Stimulated activated CD8-positive, alpha-beta memory T cell treated with anti-CD3 and anti-CD28 coated beads, Interleukin-12 subunit alpha, Interleukin-12 subunit beta, amount 100 ng/mL, for 1 hour (primary cell): ENCODE data around the gene SCRN1.
"Not testable (repeated sequence)": the region's sequence is repeated elsewhere in the genome, so short reads cannot be mapped to it uniquely, and the experiment has no call there.

Experiments used
- DNase-seq: peaks from one replicate; pipeline ENCODE4 v3.0.0-alpha.2; 2020; ENCODE audit warnings: low read depth

Gene SCRN1

GRCh38 chr7:29926216-29926615, 63.4 kb downstream of the SCRN1 start:
- no peak for DNase-seq

DNA sequence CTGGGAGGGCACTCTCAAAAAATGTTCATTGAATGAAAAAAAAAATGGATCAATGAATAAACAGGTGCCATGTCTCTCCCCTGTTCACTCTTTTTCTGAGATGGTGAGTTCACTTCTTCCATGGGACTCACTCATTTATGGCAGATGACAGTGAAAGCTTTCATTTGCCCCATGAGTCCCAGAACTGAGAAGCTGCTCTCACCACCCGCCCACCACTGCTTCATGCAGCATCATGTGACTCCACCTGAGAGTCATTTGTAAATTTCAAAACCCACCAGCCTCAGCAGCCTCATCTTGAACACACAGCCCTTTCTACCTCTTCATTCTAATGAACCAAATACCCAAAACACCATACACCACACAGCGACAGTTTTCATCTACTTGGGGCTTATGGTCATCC, 64.9 kb downstream of the SCRN1 start:
- no peak for DNase-seq

DNA sequence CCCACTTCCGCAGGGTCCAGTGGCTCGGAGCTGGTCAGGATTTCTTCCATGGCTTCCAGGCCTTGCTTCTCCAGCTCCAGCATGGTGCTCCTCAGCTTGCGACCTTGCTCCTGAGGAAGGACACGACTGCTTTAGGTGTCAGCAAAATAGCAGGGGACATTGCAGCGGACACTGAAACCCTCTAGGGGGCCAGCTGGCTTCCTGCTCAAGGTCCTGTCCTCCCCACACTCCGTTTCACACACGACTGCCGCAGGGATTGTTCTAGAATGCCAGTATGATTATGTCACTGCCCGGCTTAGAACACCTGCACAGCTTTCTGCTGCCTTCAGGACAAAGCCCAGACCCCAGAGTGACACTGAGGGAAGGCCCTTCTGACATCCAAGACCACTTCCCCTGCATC, 65.6 kb downstream of the SCRN1 start:
- no peak for DNase-seq

DNA sequence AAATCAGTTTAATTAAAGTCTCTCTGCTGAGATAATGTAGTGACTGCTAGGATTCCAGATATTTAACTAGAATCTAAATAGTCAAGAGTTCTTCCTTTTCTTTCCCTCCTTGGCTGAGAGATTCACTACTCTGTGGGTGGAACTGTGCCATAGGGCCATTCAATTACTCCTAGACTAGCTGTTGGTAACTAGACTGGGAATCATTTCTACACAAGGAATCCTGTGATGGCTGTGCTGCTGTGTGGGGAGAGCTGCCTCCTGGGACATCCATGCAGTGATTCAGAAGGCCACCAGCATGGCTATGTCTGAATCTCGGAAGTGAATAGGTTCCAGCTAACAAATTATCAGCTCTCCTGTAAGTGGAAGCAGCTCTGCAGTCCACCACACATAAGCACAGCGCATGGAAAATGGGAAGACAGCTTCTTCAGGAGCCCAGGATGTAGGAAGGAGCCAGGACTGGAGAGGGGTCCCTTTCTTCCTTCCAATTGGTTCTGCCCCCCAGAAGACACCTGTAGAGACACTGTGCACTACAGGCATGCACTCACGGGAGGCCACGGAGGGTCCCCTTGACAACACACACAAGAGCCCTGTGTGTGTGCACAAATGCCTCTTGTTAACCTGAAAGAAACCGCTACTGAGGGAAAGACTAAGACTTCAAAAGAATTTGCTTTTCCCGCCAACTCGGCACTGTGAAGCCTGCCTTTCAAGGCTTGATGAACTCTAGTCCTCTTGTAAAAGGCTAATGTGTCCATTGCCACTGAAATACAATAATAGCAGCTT, 66.5 kb downstream of the SCRN1 start:
- DNase-seq = no peak

DNA sequence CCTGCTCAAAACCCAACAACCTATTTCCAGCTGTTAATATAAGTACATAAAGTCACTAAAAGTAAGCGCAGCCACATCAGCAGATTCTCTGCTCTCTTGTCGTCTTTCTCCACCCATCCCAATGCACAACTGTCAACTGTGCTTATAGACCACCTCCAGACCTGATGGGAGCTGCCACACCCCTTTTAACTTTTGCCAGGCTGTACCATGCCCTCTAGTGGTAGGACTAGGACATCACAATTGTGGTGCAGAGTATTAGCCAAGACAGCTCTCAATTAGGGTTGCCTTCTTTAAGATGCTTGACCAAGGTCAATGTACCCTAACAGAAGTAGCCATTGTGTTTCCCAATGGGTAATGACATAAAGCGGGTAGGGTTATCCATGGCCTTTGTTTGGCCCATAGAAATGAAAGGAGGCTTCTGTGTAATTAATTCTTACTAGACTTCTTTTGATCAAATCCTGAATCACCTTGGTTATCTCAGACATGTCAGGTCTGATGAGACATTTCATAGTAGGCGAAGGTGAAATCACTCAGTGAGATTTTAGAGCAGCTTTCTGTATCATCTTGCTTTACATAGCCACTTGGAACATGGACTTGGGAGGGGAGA, 68.1 kb downstream of the SCRN1 start:
- DNase-seq = peak; percentile 20

DNA sequence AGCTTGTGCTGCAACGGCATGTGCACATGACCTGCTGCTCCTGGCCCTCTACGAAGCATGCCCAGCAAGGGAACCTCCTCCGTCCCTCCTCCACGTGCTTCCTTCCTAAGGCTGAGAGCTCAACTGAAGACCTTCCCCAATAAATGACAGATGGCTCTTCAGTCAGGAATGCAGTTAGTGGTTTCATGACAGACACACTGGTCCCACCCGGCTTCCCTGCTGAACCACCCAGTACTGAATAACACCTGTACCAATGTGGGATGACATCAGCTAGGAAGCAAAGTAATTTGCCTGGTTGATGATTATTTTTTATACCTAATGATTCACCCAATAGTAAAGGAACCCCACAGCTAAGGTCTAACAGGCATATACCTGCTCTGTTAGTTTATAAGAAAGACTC, 69.1 kb downstream of the SCRN1 start:
- DNase-seq = no peak

GRCh38 chr7:29919790-29920189, 69.8 kb downstream of the SCRN1 start:
- no peak for DNase-seq

DNA sequence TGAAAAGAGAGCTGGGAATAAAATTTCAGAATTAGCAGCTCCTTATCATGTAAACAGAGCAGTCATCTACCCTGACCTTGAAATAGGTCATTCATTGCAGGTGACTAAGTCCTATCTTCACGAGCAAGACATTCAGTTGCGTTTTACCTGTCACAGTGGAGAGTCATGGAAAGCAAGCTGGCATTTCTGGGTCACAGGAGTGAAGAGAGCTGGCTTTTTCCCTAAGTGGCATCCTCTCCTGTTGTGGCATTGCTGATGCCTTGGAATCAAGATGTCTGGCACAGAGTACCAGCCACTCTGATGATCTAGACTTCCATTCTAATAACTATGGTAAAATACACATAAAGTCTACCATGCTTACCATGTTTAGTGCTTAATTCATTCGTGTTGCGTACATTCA, 70.8 kb downstream of the SCRN1 start:
- DNase-seq = no peak

DNA sequence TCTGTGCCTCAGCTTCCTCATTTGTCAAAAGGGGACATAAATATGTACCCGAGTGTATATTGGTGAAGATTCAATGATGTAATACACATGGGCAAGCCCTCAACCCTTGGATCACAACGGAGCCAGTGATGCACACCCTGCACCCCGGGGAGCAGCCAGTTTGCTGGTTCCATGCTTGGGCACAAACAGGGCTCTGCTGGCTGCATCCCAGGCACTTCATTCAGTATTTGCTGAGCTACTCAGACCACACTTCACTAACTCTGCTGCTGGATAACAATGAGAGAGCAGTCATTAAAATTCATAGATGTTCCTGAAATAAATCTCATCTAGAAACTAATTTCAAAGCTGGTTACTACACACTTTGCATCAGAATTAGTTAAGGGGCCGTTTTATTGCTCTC, 72.0 kb downstream of the SCRN1 start:
- DNase-seq = no peak

DNA sequence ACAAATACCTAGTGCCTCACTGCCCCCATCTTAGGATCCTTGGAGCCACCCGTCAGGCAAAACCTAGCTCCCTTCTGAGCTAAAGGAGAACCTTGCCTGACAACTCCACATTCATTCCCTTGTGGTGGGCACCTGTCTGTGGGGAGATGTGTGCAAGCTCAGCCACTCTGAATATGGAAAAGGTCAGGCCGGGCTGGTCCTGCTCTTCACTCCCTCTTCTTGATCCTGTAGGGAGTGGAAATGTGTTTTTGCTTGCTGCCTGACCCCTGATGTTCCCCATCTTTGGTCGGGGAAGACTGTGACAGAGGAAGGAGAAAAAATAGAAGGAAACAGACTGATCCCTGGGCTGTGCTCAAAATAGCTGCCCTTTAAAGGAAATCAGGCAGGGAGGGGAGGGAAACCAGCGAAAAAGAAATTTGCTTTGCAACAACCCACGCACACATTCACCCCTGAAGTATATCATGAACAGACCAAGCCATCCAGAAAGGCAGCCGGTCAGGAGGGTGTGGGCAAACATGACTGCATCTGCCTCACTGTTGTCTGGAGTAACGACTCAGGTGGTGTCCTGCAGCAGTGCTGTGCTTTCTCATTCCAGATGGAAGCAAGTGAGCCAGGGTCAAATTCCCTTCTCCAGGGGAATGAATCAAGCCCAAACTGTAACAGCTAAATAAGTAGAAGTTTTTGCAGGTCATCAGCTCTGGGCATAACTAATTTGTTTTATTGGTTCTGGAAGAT, 74.0 kb downstream of the SCRN1 start:
- DNase-seq = no peak

- DNase-seq = no peak
These were observed 75.4 kb downstream of the SCRN1 start for GRCh38 chr7:29914180-29914579.

DNA sequence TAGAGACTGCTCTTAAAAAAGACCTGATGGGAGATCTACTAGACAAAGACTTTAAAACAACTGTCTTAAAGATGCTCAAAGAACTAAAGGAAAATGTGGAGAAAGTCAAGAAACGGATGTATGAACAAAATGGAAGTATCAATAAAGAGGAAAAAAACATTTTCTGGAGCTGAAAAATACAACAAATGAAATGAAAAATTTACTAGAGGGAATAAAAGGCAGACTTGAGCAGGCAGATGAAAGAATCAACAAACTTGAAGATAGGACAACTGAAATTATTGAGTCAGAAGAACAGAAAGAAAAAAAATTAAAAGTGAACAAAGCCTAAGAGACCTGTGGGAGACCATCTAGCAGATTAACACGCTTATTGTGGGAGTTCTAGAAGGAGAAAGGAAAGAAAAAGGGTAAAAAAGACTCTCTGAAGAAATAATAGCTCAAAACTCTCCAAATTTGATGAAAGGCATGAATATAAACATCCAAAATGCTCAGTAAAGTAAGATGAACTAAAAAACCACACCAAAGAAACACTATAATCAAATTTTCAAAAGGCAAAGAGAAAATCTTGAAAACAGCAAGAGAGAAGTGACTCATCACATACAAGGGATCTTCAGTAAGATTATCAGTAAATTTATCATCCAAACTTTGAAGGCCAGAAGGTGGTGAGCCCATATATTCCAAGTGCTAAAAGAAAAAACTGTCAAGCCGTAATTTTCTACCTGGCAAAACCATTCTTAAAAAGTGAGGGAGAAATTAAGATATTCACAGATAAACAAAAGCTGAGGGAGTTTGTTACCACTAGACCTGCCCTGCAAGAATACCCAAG, 83.2 kb downstream of the SCRN1 start:
- DNase-seq = no peak

DNA sequence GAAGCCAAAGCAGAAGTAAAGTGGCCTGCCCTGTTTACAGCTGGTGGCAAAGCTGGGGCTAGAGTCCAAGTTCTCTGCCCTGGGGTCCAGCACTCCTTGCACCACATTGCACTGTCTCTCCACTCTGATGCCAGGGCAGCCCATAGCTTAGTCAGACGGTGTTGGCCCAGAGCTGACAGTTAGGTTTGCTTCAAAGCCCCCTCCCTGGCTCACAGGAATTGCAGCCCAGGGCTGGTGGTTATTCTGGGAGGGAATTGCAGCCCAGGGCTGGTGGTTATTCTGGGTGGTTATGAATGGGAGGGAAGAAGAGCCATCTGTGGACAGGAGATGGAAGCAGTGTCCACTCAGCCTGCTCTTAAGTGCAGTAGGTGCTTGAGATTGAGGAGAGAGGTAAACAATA, 88.9 kb downstream of the SCRN1 start:
- DNase-seq = no peak

DNA sequence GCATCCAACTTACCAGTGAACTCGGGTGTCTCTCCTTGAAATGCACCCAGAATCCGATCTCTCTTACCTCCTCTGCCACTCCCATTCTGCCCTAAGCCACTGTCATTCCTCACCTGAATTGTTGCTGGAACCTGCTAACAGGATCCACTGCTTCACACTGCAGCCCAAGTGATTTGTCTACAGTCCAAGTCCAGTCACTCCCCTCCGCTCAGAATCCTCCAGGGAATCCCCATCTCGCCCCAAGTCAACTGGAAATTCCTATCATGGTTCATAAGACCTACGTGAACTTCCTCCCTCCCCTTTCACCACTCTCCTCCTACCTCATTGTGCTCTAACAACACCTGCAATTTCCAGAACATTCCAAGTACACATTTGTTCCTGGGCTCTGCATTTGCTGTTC, 91.3 kb downstream of the SCRN1 start:
- DNase-seq = no peak

- DNase-seq = no peak
These were observed 92.8 kb downstream of the SCRN1 start for GRCh38 chr7:29896685-29897411.

GRCh38 chr7:29895559-29895958, 94.0 kb downstream of the SCRN1 start:
- DNase-seq = no peak

DNA sequence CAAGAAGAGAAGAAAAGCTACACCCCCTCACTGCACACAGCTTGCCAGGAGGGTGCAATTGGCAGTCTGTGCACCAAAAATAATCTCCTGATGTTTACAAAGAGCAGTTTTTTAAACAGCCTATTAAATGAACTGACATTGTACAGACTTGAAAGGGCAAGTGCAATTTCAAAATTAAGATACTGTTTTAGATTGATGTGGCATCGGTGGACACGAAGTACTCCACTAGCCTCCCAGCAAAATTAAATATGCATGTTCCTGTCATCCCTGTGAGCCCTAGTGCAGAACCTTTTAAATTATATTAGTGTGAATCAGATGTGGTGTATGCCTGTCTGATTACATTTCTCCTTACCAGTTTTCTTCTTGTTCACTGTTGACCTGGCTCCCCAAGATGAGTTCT, 95.3 kb downstream of the SCRN1 start:
- no peak for DNase-seq

DNA sequence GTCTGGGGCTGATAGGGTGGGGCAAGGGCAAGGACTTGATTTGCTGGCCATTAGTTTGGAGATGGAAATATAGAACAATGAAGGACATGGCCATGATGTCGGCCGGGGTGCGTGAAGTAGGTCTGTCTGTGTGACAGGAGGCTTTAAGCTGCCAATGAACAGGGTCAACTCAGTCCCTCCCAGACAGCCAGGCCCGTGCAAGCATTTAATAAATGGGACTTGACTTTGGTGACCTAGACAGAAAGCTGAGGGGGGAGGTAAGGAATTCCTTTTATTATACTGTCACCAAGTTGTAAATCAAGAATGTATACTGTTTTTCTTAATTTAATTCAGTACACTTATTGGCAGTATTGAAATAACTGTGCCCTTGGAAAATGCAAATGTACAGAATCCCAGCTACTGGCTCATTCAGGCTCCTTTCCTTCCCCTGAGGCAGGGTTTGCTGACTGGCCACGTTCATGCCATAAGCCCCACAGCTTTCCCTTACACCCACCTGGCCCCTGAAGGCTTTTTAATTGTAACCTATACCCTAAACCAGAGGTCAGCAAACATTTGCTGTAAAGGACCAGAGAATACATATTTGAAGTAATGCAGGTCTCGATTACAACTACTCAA, 96.1 kb downstream of the SCRN1 start:
- DNase-seq = no peak

- no peak for DNase-seq
These were observed 97.4 kb downstream of the SCRN1 start for GRCh38 chr7:29892231-29892630.

DNA sequence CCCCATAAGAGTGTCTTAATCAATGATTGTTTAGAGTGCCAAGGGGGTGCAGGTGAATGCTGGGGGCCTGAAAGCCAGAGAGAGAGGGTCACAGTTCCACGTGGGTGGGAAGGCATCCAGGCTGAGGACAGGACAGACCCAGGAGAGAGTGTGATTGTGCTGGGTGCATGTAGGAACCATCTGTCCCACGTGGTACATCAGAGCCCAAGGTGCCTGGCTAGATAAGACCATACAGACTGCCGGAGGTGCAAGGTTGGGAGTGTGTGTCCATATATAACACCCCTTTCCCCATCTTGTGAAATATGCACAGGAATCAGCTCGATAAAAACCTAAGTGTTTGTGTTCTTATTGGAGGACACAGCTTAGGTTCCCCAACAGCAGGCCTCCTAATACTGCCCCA, 97.8 kb downstream of the SCRN1 start:
- no peak for DNase-seq

DNA sequence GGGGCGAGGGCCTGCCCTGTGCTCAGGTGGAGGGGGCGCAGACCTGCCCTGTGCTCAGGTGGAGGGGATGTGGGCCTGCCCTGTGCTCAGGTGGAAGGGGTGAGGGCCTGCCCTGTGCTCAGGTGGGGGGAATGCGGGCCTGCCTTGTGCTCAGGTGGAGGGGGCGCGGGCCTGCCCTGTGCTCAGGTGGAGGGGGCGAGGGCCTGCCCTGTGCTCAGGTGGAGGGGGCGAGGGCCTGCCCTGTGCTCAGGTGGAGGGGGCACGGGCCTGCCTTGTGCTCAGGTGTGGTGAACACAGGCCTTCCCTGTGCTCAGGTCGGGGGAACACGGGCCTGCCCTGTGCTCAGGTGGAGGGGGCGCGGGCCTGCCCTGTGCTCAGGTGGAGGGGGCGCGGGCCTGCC, 98.8 kb downstream of the SCRN1 start:
- not testable (repeated sequence) for DNase-seq
